Erythroblast (primary cell): ENCODE results near the gene TSSK3.

ENCODE experiments used
- DNase-seq, 2 experiments: peaks; one replicate each; lab custom pipeline; 2025; lab: John Stamatoyannopoulos, UW
- GATA1 ChIP-seq: IDR thresholded peaks from 2 replicates; pipeline ENCODE4 v1.6.1; 2011; ENCODE audit warnings: low read depth, mild to moderate bottlenecking, control low read depth, low read length, moderate library complexity
- POLR2A ChIP-seq: IDR thresholded peaks from 2 replicates; pipeline ENCODE4 v1.6.1; 2011; ENCODE audit warnings: mild to moderate bottlenecking, low read length

The TSSK3 gene

GRCh38 chr1:32334864-32335534 lies 27.3 kb upstream of the TSSK3 start:
- peak; percentile 63 to 71 for DNase-seq
- TF ChIP-seq GATA1 (no peak), POLR2A (no peak)

DNA sequence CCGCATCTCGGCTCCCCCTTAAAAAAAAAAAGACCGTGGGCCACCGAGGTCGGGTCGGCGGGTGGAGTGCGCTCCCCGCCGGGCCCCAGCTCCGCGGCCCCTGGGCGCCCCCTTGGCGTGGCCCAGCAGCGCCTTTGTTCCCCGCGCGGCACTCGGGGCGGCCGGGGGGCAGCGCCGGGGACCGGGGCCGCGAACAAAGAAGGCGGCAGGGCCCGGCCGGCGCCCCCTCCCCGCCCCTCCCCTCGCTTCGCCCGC lies 26.9 kb upstream of the TSSK3 start:
- TF ChIP-seq GATA1 (no peak), POLR2A (no peak)
- peak in 1 of 2 experiments; percentile 46 for DNase-seq

DNA sequence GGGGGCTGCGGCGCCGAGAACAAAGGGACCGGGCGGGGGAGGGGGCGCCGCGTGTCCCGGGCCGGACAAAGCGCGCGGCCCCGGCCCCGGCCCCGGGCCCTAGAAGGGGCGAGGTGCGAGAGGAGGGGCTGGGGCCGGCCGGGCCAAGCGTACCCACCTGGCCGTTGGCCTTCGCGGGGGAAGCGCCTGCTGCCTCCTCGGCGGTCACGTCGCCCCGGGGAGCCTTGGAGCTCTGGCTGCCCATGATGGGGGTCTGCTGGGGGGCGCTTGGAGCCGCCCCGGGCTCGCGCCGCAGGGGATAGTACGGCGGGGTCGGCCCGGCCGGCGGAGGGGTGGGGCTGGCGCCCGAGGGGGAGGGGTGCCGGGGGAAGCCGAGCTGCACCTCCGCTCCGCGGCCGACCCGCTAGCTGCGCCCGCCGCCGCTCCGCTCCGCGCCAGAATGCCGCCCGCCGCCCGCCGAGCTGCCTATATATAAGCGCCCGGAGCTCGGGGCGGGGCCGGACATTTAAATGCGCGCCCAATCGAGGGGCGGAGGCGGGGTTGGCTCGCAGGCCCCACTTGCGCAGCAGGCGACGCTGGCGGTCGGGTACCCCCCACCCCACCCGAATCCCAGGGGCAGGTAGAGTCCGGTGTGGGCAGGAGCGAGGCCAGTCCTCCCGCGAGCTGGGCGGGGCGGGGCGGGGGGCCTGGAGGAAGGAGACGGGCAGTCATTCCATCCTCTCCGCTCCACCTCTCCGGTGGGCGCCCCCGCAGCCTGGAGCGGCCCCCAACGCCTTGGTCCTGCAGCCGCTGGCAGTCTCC lies 26.3 kb upstream of the TSSK3 start, which contains the start of gene MARCKSL1:
MARCKSL1 (minus strand) TSS at position 444 of the 801 bp plus-strand sequence; CDS start at position 244, 200 bp downstream.
- DNase-seq = peak; percentile 82 to 86
- TF ChIP-seq GATA1 (no peak), POLR2A (peak; percentile 40)

DNA sequence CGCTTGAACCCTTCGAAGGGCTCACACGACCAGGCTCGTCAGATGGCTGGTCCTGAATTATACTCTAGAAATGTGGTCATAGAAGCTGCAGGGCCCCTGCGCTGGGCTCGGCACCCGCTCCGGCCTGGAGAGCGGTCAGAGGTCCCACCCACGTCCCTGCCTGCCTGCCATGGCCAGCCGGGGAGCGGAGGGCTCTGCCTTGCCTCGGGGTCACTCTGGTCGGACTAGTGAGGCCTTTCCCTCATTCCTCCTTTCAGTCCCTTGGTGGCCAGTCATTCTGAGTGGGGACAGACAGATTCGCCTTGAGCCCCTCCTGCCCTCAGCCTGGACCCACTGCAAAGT lies 25.8 kb upstream of the TSSK3 start:
- peak in 1 of 2 experiments; percentile 38 for DNase-seq
- TF ChIP-seq POLR2A = no peak
- TF ChIP-seq GATA1 = no peak

- DNase-seq = peak in 1 of 2 experiments; percentile 24
- no peak for TF ChIP-seq GATA1
- TF ChIP-seq POLR2A = no peak
These were observed 25.2 kb upstream of the TSSK3 start for GRCh38 chr1:32336963-32337675.

- DNase-seq = no peak
These were observed 24.3 kb upstream of the TSSK3 start for GRCh38 chr1:32337855-32338636.

GRCh38 chr1:32338637-32339145 lies 23.6 kb upstream of the TSSK3 start:
- TF ChIP-seq POLR2A = no peak
- no peak for TF ChIP-seq GATA1
- DNase-seq = no peak

More at GRCh38 chr1:32337855-32338636, 24.3 kb upstream of the TSSK3 start:
- TF ChIP-seq POLR2A (no peak), GATA1 (no peak)

- TF ChIP-seq GATA1 (no peak), POLR2A (no peak)
- DNase-seq = no peak
These were observed 22.9 kb upstream of the TSSK3 start for GRCh38 chr1:32339363-32339978.

DNA sequence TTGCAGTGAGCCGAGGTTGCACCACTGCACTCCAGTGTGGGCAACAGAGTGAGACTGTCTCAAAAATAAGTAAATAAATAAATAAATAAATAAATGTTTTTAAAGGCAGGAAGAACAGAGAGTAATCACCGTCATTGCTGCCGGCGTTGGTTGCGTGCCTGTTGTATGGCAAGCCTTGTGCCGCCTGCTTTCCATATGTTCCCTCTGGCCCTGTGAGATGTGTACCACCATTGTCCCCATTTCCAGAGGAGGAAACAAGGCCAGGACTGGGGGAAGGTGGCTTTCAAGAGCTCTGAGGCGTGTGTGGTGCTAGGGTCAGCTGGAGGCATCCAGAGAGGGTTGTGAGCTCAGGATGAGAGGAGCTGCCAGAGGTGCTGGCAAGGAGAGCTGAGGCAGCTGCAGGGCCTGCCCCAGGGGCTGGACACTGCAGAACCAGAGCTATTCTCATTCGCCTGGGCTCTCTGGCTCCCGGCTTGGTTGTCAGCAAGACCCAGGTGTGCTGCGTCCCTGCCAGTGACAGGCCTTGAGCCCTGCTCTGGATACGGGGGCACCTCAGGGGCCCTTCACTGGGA lies 21.1 kb upstream of the TSSK3 start:
- DNase-seq = no peak
- TF ChIP-seq POLR2A = no peak
- no peak for TF ChIP-seq GATA1

DNA sequence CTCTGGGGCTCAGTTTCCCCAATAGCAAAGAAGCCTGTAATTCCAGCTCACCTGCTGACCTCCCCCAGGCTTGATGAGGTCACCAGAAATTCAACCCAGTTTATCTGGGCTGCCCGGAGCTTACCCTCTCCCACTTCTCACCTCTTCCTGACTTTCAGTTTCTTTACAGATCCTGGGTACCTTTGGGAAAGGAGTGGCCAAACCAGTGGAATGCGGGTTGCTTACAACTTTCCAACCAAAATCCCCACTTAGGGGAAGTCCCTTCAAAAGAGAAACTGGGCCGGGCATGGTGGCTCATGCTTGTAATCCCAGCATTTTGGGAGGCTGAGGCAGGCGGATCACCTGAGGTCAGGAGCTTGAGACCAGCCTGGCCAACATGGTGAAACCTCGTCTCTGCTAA lies 20.4 kb upstream of the TSSK3 start:
- no peak for TF ChIP-seq GATA1
- TF ChIP-seq POLR2A = no peak
- DNase-seq = no peak

- TF ChIP-seq POLR2A = no peak
- no peak for TF ChIP-seq GATA1
- DNase-seq = no peak
These were observed 19.6 kb upstream of the TSSK3 start for GRCh38 chr1:32342704-32343103.

- peak in 1 of 2 experiments; percentile 20 for DNase-seq
These were observed 17.0 kb upstream of the TSSK3 start for GRCh38 chr1:32345289-32345827.

GRCh38 chr1:32346532-32347157 lies 15.7 kb upstream of the TSSK3 start:
- no peak for DNase-seq
- TF ChIP-seq POLR2A (no peak), GATA1 (no peak)

More at GRCh38 chr1:32345289-32345827, 17.0 kb upstream of the TSSK3 start:
- TF ChIP-seq POLR2A = no peak
